GM23338 (cell line): Measurements from ENCODE around the gene STOX1. TPM values are rescaled to one million over a fixed set of nuclear protein-coding genes. Genes with fewer than 3 reads are reported as not detected.

Experiments used
- ATAC-seq: fragments of 200-7000 bp; cut with Tn5 transposase; 3 replicates; pipeline ENCODE4 v1.9.1; 2020
- DNase-seq: peaks from one replicate; pipeline ENCODE4 v3.0.0-alpha.2; 2015; ENCODE audit warnings: low spot score
- H2AFZ ChIP-seq: fragments of 200-600 bp; sonication (generic); 2 replicates; pipeline ENCODE4 v1.8.0; 2016; ENCODE audit warnings: antibody characterized with exemption, mild to moderate bottlenecking, moderate library complexity
- H3F3A ChIP-seq: fragments of 200-600 bp; sonication (generic); replicated peaks from 2 replicates; pipeline ENCODE4 v1.8.0; 2017; ENCODE audit warnings: antibody characterized with exemption, mixed run types, low read depth
- H3K27ac ChIP-seq: fragments of 200-600 bp; sonication (generic); 2 replicates; pipeline ENCODE4 v1.6.1; 2016; ENCODE audit warnings: low read depth
- H3K27me3 ChIP-seq: fragments of 200-600 bp; sonication (generic); 2 replicates; pipeline ENCODE4 v1.8.0; 2016; ENCODE audit warnings: mild to moderate bottlenecking, mixed run types, moderate library complexity; ENCODE audit not compliant: insufficient read depth
- H3K36me3 ChIP-seq: fragments of 200-600 bp; sonication (generic); 2 replicates; pipeline ENCODE4 v1.8.0; 2016; ENCODE audit warnings: mild to moderate bottlenecking; ENCODE audit not compliant: insufficient read depth
- H3K4me1 ChIP-seq: fragments of 200-600 bp; sonication (generic); 2 replicates; pipeline ENCODE4 v1.8.0; 2016; ENCODE audit warnings: mild to moderate bottlenecking, moderate library complexity; ENCODE audit not compliant: insufficient read depth
- H3K4me2 ChIP-seq: fragments of 200-600 bp; sonication (generic); 2 replicates; pipeline ENCODE4 v1.7.1; 2017; ENCODE audit warnings: mixed run types
- H3K4me3 ChIP-seq: fragments of 200-600 bp; sonication (generic); 2 replicates; pipeline ENCODE4 v1.6.1; 2016; ENCODE audit warnings: mixed run types
- H3K79me2 ChIP-seq: fragments of 200-600 bp; sonication (generic); replicated peaks from 2 replicates; pipeline ENCODE4 v1.8.0; 2017; ENCODE audit warnings: mild to moderate bottlenecking; ENCODE audit not compliant: insufficient read depth
- H3K9me2 ChIP-seq: fragments of 200-600 bp; sonication (generic); 2 replicates; pipeline ENCODE4 v1.8.0; 2017; ENCODE audit not compliant: insufficient read depth
- H4K20me1 ChIP-seq: fragments of 200-600 bp; sonication (generic); replicated peaks from 2 replicates; pipeline ENCODE4 v1.8.0; 2017; ENCODE audit warnings: mild to moderate bottlenecking; ENCODE audit not compliant: insufficient read depth
- H3K27ac Mint-ChIP-seq: 2 replicates; pipeline ENCODE4 v1.8.0; 2020; ENCODE audit warnings: inconsistent platforms, mild to moderate bottlenecking, moderate library complexity, mixed read lengths
- H3K27me3 Mint-ChIP-seq: 3 replicates; pipeline ENCODE4 v1.8.0; 2022; ENCODE audit warnings: low read depth, mild to moderate bottlenecking, moderate library complexity, mixed read lengths, inconsistent platforms; ENCODE audit not compliant: insufficient read depth, poor library complexity
- H3K36me3 Mint-ChIP-seq: 3 replicates; pipeline ENCODE4 v1.8.0; 2021; ENCODE audit warnings: low read depth, mild to moderate bottlenecking, inconsistent platforms, moderate library complexity, mixed read lengths
- H3K4me1 Mint-ChIP-seq: 3 replicates; pipeline ENCODE4 v1.8.0; 2020; ENCODE audit warnings: mild to moderate bottlenecking, inconsistent platforms, mixed read lengths
- H3K4me3 Mint-ChIP-seq: 3 replicates; pipeline ENCODE4 v1.8.0; 2021; ENCODE audit warnings: moderate library complexity, mild to moderate bottlenecking, inconsistent platforms, mixed read lengths
- H3K9me3 Mint-ChIP-seq: 3 replicates; pipeline ENCODE4 v1.8.0; 2020; ENCODE audit warnings: moderate library complexity, mild to moderate bottlenecking, inconsistent platforms, mixed read lengths
- CREB1 ChIP-seq: fragments of 250-450 bp; sonication (Bioruptor Pico); IDR thresholded peaks from 2 replicates; pipeline ENCODE4 v1.5.0; 2020; ENCODE audit warnings: low read depth, mild to moderate bottlenecking, moderate library complexity
- CTCF ChIP-seq, 2 experiments: fragments of 200-600 bp in 1 of 2; sonication (generic) in 1 of 2; conservative IDR thresholded peaks; 2 replicates each; pipeline versions ENCODE4 v1.5.1 to v1.6.1; 2016 to 2017; ENCODE audit warnings: antibody characterized with exemption in 2 of 2, low read depth in 2 of 2, mild to moderate bottlenecking in 2 of 2, moderate library complexity in 1 of 2
- ETS1 ChIP-seq: IDR thresholded peaks from 2 replicates; pipeline ENCODE4 v1.6.1; 2016; ENCODE audit warnings: antibody characterized with exemption
- EZH2 ChIP-seq: fragments of 200-600 bp; sonication (generic); IDR thresholded peaks from one replicate; pipeline ENCODE4 v1.8.0; 2017; ENCODE audit warnings: antibody characterized with exemption, mild to moderate bottlenecking, low read depth; ENCODE audit not compliant: unreplicated experiment
- EZH2phosphoT487 ChIP-seq: fragments of 200-600 bp; sonication (generic); IDR thresholded peaks from one replicate; pipeline ENCODE4 v1.8.1; 2018; ENCODE audit warnings: antibody characterized with exemption; ENCODE audit not compliant: unreplicated experiment
- JUNB ChIP-seq: IDR thresholded peaks from one replicate; pipeline ENCODE4 v1.6.1; 2016; ENCODE audit warnings: antibody characterized with exemption; ENCODE audit not compliant: unreplicated experiment
- NANOG ChIP-seq: IDR thresholded peaks from 2 replicates; pipeline ENCODE4 v1.6.1; 2016; ENCODE audit warnings: antibody characterized with exemption, borderline replicate concordance
- POLR2AphosphoS5 ChIP-seq: IDR thresholded peaks from 2 replicates; pipeline ENCODE4 v1.6.1; 2016; ENCODE audit warnings: antibody characterized with exemption, low read depth
- REST ChIP-seq: IDR thresholded peaks from one replicate; pipeline ENCODE4 v1.6.1; 2018; ENCODE audit warnings: antibody characterized with exemption; ENCODE audit not compliant: unreplicated experiment
- STAT1 ChIP-seq: IDR thresholded peaks from one replicate; pipeline ENCODE4 v1.6.1; 2016; ENCODE audit warnings: antibody characterized with exemption; ENCODE audit not compliant: unreplicated experiment
- ZNF114 ChIP-seq: fragments of 250-450 bp; sonication (Bioruptor Pico); IDR thresholded peaks from 2 replicates; pipeline ENCODE4 v1.5.0; 2020; ENCODE audit warnings: mild to moderate bottlenecking, moderate library complexity
- ZNF331 ChIP-seq: fragments of 250-450 bp; sonication (Bioruptor Pico); IDR thresholded peaks from 2 replicates; pipeline ENCODE4 v1.5.0; 2020; ENCODE audit warnings: low read depth, mild to moderate bottlenecking, moderate library complexity
- ZNF462 ChIP-seq: fragments of 250-450 bp; sonication (Bioruptor Pico); IDR thresholded peaks from 2 replicates; pipeline ENCODE4 v1.5.0; 2020; ENCODE audit warnings: mild to moderate bottlenecking, moderate library complexity
- polyA plus RNA-seq: library from polyadenylated mRNA; unstranded; fragments of >200 nt; fragmentation: Nextera tagmentation; extraction: Ambion mirVana; gene quantifications from 2 replicates; pipeline ENCODE4 v1.2.1, GENCODE V29; 2016
- total RNA-seq: library from RNA; depleted of rRNA; stranded (reverse); fragments of >200 nt; shearing (Covaris generic); gene quantifications from 2 replicates; pipeline ENCODE4 v1.2.3, GENCODE V29; 2014

Gene STOX1
- total and polyA plus RNA-seq, 2 experiments from 2014 or later = 1.6 to 2.2 TPM

- no peak for ATAC-seq
Measured at GRCh38 chr10:68924593-68924992, 97.3 kb downstream of the STOX1 start.

More at GRCh38 chr10:68924593-68924992, 97.3 kb downstream of the STOX1 start:
- Histone ChIP-seq H3K27me3 (no peaks in the 10 kb centered on the region), H4K20me1 (peaks cover 4% of the 10 kb centered on the region; the same call in 1 of the 2 replicates), H3K4me1 (no peaks in the 10 kb centered on the region), H3F3A (0 out of 2 replicates have a peak, but pooled peaks cover 4% of the 10 kb centered on the region), H3K4me2 (no peak overlapping the region), H3K9me2 (no peaks in the 10 kb centered on the region), H3K27ac (no peak overlapping the region), H3K79me2 (peaks cover 7% of the 10 kb centered on the region; the same call in 1 of the 2 replicates), H2AFZ (no peak overlapping the region), H3K4me3 (no peak overlapping the region), H3K36me3 (peaks cover 7% of the 10 kb centered on the region; the same call in 1 of the 2 replicates)
- no peaks in the 10 kb centered on the region for H3K9me3 Mint-ChIP-seq
- no peak for DNase-seq
- peaks cover 8% of the 10 kb centered on the region for H3K27me3 Mint-ChIP-seq
- no peak overlapping the region for H3K27ac Mint-ChIP-seq
- H3K4me3 Mint-ChIP-seq = no peak overlapping the region
- H3K36me3 Mint-ChIP-seq = peaks cover 28% of the 10 kb centered on the region
- TF ChIP-seq POLR2AphosphoS5 (no peak), CTCF (conservative IDR thresholded peaks at IDR 0.05; ENCODE audit: low read depth in 2 of 2) (no peak), STAT1 (no peak), REST (no peak), ZNF462 (CRISPR knock-in tag) (no peak), EZH2phosphoT487 (no peak), ZNF114 (CRISPR knock-in tag) (no peak), ZNF331 (CRISPR knock-in tag) (no peak), CREB1 (CRISPR knock-in tag) (no peak), ETS1 (no peak), EZH2 (no peak), JUNB (no peak), NANOG (no peak)
- no peaks in the 10 kb centered on the region for H3K4me1 Mint-ChIP-seq
